ENCODE measurements around the gene DUSP10. TPM values are rescaled to one million over a fixed set of nuclear protein-coding genes. Genes with fewer than 3 reads are reported as not detected.
A peak's percentile ranks its signal among the peaks of the same experiment; 100 is the strongest.

The DUSP10 gene
- polyA plus RNA-seq, 1 experiment, result 35.9 TPM

DNA sequence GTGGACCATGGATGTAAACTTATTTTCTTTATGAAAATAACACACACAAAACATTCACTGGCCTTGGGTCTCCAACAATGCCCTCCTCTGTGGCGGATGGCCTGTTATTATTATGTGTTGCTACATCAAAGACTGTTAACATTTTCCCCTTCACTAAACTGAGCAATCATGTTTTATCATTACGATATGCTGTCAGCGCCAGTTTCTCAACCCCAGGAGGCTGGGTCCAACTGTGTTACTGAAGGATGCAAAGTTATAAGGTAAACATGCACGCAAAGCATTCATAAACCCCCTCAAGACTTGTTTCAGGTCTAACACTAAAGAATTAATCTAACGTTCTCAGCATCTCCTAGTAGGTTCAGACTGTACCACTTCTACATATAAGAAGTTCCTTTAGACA is 6.0 kb upstream of the DUSP10 start:
- H3K9me3 ChIP-seq (ENCODE audit: control insufficient read depth, insufficient read depth, low read length), result no peaks in the 10 kb centered on the region
- H3K27me3 ChIP-seq (ENCODE audit: control insufficient read depth, insufficient read depth, low read length), result no peaks in the 10 kb centered on the region
- DNase-seq (ENCODE audit: low read depth, low spot score), result no peak
- H3K4me3 ChIP-seq (ENCODE audit: low read depth, low read length), result no peak overlapping the region
- TF ChIP-seq, protein P1, sequence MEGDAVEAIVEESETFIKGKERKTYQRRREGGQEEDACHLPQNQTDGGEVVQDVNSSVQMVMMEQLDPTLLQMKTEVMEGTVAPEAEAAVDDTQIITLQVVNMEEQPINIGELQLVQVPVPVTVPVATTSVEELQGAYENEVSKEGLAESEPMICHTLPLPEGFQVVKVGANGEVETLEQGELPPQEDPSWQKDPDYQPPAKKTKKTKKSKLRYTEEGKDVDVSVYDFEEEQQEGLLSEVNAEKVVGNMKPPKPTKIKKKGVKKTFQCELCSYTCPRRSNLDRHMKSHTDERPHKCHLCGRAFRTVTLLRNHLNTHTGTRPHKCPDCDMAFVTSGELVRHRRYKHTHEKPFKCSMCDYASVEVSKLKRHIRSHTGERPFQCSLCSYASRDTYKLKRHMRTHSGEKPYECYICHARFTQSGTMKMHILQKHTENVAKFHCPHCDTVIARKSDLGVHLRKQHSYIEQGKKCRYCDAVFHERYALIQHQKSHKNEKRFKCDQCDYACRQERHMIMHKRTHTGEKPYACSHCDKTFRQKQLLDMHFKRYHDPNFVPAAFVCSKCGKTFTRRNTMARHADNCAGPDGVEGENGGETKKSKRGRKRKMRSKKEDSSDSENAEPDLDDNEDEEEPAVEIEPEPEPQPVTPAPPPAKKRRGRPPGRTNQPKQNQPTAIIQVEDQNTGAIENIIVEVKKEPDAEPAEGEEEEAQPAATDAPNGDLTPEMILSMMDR (IDR thresholded peaks at IDR 0.05; ENCODE audit: low read depth, low read length), result no peak
- H3K27ac ChIP-seq (ENCODE audit: low read depth, low read length), result no peak overlapping the region
- POLR2A ChIA-PET, result no interaction called here
- CTCF ChIA-PET, result no interaction called here

DNA sequence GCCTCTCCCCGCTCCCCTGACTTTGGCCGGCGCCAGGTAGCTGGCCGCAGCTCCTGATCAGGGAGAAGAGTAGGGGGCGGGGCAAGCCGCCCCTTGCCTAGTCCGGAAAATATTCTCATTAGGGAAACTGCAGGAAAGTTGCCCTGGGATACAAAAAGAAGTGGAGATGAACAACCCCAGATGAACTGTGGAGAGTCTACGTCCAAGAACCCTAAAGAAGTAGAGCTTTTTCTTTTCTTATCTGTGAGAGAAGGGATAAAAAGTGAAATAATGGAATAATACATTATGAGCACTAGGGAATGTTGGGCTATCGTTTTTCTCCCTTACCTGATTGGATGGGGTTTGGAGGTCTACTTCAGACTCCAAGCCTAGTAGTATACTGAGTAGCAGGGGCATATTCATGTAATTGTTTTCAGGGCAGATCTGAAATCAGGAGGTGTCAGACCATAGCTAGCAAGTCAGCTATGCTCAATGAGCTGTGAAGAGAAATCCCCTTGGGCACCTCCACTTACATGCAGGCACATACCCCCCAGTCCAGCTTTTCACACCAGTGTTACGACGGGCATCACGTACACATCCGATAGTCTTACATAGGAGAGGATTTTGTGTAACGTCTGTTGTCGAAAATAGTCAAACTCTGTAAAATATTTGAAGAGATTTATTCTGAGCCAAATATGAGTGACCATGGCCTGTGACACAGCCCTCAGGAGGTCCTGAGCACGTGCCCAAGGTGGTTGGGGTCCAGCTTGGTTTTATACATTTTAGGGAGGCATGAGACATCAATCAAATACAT is 1.7 kb upstream of the DUSP10 start:
- Histone ChIP-seq H3K27ac (ENCODE audit: low read depth, low read length) (peak overlapping the region; percentile 97), H3K9me3 (ENCODE audit: control insufficient read depth, insufficient read depth, low read length) (peaks cover 3% of the 10 kb centered on the region; the same call in 1 of the 2 replicates), H3K27me3 (ENCODE audit: control insufficient read depth, insufficient read depth, low read length) (no peaks in the 10 kb centered on the region), H3K4me3 (ENCODE audit: low read depth, low read length) (peak overlapping the region; percentile 70)
- TF ChIP-seq, protein P1 (IDR thresholded peaks at IDR 0.05; ENCODE audit: low read depth, low read length), result no peak
- ChIA-PET CTCF (interaction anchor here (0.6 to 4.4 kb wide), 6 partner anchors 66 to 711 kb away, joined by 3 to 25 read pairs (median 3); no protein-coding TSS in a partner anchor), POLR2A (interaction anchor here (0.6 to 3.5 kb wide), 4 partner anchors 25 to 711 kb away, joined by 3 to 18 read pairs (median 3); no protein-coding TSS in a partner anchor)
- no peak for DNase-seq (ENCODE audit: low read depth, low spot score)

DNA sequence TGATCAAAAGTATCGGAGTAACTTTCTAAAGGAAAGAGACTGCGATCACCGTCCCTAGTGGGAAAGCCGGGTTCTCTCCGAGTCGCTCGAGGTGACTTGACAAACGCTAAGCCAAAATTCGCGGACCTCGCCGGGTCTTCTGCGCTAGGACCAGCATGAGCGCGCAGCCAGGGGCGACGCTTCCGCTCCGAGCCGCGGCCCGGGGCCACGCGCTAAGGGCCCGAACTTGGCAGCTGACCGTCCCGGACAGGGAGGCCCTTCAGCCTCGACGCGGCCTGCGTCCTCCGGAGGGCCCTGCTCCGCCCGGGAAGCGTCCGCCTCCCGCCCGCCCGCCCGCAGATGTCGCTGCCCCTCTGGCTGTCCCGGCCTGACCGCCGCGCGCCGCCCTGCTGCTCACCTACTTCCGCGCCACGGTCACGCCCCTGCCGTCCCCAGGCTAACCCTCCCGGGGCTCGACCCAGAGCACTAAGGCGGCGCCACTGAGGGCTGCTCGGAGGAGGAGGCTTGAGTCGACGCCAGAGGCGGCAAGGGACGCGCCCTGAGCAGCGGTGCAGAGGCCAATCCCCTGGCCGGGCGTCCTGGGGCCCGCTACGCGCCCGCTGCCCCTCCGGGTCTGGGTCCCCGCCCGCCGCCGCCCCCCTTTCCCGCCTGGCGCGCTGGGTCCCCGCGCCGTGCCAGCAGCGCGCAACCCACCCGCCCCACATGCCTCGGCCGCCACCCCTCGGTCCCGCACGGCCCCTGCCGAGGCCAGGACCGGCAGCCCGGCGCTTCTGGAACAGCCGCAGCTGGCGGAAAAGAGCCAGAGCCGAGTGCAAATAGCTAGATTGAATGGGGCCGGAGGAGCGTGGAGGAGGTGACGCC is 896 bp upstream of the DUSP10 start:
- H3K9me3 ChIP-seq (ENCODE audit: control insufficient read depth, insufficient read depth, low read length), result peaks cover 6% of the 10 kb centered on the region
- peak overlapping the region; percentile 97 for H3K27ac ChIP-seq (ENCODE audit: low read depth, low read length)
- CTCF ChIA-PET, result interaction anchor here (0.6 to 4.4 kb wide), 9 partner anchors 67 to 722 kb away, joined by 3 to 25 read pairs (median 3); no protein-coding TSS in a partner anchor
- TF ChIP-seq, protein P1 (IDR thresholded peaks at IDR 0.05; ENCODE audit: low read depth, low read length), result no peak
- POLR2A ChIA-PET, result interaction anchor here (0.5 to 3.5 kb wide), 21 partner anchors 19 to 712 kb away, joined by 3 to 30 read pairs (median 6); no protein-coding TSS in a partner anchor
- DNase-seq (ENCODE audit: low read depth, low spot score), result no peak
- peak overlapping the region; percentile 70 for H3K4me3 ChIP-seq (ENCODE audit: low read depth, low read length)
- H3K27me3 ChIP-seq (ENCODE audit: control insufficient read depth, insufficient read depth, low read length), result no peaks in the 10 kb centered on the region

DNA sequence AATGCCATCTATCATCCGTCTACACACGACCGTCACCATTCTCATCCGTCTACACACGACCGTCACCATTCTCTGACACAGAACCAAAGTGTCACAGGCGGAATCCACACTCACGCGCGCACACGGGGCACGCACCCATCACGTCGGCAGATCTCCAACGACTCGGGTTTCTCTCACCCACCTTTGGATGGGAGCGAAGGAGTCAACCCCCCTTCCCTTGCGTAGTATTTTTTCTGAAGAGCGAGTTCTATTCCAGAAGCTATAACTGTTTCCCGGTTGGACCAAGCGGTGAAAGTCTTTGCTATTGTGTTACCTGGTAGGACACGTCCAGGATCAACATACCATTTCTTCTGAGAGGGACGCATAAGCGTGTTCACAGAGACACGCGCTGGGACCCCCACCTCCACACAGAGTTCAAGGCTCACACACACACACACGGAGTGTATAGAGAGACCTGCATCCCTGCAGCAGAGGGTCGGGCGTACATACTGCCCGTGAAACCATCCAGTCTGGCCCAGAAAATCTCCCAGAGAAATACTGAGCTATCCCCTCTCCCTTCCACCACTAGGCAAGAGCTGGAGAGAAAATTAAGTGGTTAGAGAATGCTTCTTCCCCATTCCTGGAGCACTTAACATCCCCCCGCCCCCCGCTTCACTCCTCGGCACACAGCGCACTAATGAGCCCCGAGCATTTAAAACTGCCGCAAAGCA is 741 bp downstream of the DUSP10 start:
- peaks cover 9% of the 10 kb centered on the region for H3K9me3 ChIP-seq (ENCODE audit: control insufficient read depth, insufficient read depth, low read length)
- peak overlapping the region; percentile 93 for H3K27ac ChIP-seq (ENCODE audit: low read depth, low read length)
- DNase-seq (ENCODE audit: low read depth, low spot score), result no peak
- TF ChIP-seq, protein P1 (IDR thresholded peaks at IDR 0.05; ENCODE audit: low read depth, low read length), result no peak
- CTCF ChIA-PET, result interaction anchor here (0.6 to 2.9 kb wide), 7 partner anchors 23 to 724 kb away, joined by 3 to 20 read pairs (median 5); no protein-coding TSS in a partner anchor
- peak overlapping the region; percentile 95 for H3K4me3 ChIP-seq (ENCODE audit: low read depth, low read length)
- POLR2A ChIA-PET, result interaction anchor here (0.7 to 3.5 kb wide), 15 partner anchors 12 to 714 kb away, joined by 3 to 30 read pairs (median 7); no protein-coding TSS in a partner anchor
- no peaks in the 10 kb centered on the region for H3K27me3 ChIP-seq (ENCODE audit: control insufficient read depth, insufficient read depth, low read length)

All from AG04450 (cell line).